ENCODE data around the gene MAGEF1.

The MAGEF1 gene

DNA sequence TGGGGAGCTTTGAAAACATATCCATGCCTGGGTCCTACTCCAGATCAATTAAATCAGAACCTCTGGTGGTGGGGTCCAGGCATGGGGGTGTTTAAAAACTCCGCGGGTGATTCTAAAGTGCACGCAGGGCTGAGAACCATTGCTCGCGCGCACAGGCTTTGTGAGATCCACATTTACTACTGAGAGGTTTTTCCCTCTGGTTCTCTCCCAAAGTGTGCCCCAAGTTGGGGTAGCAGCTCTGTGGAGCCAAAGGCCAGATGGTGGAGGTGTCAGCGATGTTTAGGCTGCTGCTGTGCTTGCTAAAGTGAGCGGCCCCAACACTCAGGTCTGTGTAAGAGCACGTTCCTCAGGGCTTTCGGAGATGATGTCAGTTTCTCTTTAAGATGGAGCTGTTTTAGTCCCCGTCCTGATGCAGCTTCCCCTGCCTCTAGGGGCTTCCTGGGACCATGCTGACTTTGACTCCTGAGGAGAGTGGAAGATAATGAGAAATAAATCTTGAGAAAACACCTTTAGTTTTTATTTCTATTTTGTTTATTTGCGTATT, 13.4 kb upstream of the MAGEF1 start:
- H4K20me1 ChIP-seq (ENCODE audit: low read depth, low read length) = no peaks in the 10 kb centered on the region
- no peaks in the 10 kb centered on the region for H3K79me2 ChIP-seq (ENCODE audit: insufficient read depth, low read length)
- TF ChIP-seq CTCF (IDR thresholded peaks at IDR 0.05; ENCODE audit: insufficient read depth, low read length, poor library complexity, severe bottlenecking) = no peak
- TF ChIP-seq EZH2phosphoT487 (conservative IDR thresholded peaks at IDR 0.05; ENCODE audit: low read length) = no peak
- H3K9ac ChIP-seq (ENCODE audit: low read length) = no peak overlapping the region
- no peak overlapping the region for H3K27ac ChIP-seq (ENCODE audit: low read depth, low read length)
- no peaks in the 10 kb centered on the region for H3K9me2 ChIP-seq (replicated peaks; ENCODE audit: insufficient read depth, low read length)
- H2AFZ ChIP-seq (ENCODE audit: low read depth, low read length, severe bottlenecking) = no peak overlapping the region
- no peaks in the 10 kb centered on the region for H3K36me3 ChIP-seq (ENCODE audit: low read length)
- no peaks in the 10 kb centered on the region for H3K27me3 ChIP-seq (ENCODE audit: low read length)
- no peaks in the 10 kb centered on the region for H3K9me3 ChIP-seq (ENCODE audit: insufficient read depth, low read length)
- no peak overlapping the region for H3K4me2 ChIP-seq (ENCODE audit: low read depth, low read length, poor library complexity, severe bottlenecking)
- H3F3A ChIP-seq (ENCODE audit: insufficient read depth) = no peaks in the 10 kb centered on the region
- no peak overlapping the region for H3K4me3 ChIP-seq (ENCODE audit: insufficient read depth, low read length, poor library complexity, severe bottlenecking)

DNA sequence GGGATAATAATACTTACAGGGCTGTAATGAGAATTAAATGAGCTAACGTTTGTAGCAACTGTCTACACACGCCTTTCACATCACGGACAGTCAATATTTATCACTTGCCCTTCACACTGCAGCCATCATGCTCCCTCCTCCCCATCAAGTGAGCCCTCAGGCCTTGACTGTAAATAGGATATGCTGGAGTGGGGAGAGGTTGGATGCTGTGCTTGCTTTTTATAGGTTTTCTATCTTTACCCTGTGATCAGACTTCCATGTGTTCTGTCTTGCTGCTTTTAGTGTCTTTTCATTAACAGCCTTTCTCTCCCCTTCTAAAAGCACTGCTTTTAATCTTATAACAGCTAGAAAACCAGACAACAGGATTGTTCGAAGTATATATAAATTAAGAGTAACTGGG, 12.8 kb upstream of the MAGEF1 start:
- Histone ChIP-seq H2AFZ (ENCODE audit: low read depth, low read length, severe bottlenecking) (no peak overlapping the region), H3K4me3 (ENCODE audit: insufficient read depth, low read length, poor library complexity, severe bottlenecking) (no peak overlapping the region), H4K20me1 (ENCODE audit: low read depth, low read length) (no peaks in the 10 kb centered on the region), H3K27me3 (ENCODE audit: low read length) (no peaks in the 10 kb centered on the region), H3K9ac (ENCODE audit: low read length) (no peak overlapping the region), H3K4me2 (ENCODE audit: low read depth, low read length, poor library complexity, severe bottlenecking) (no peak overlapping the region), H3K9me2 (replicated peaks; ENCODE audit: insufficient read depth, low read length) (no peaks in the 10 kb centered on the region), H3K9me3 (ENCODE audit: insufficient read depth, low read length) (no peaks in the 10 kb centered on the region), H3K79me2 (ENCODE audit: insufficient read depth, low read length) (no peaks in the 10 kb centered on the region), H3F3A (ENCODE audit: insufficient read depth) (no peaks in the 10 kb centered on the region), H3K27ac (ENCODE audit: low read depth, low read length) (no peak overlapping the region), H3K36me3 (ENCODE audit: low read length) (no peaks in the 10 kb centered on the region)
- TF ChIP-seq CTCF (IDR thresholded peaks at IDR 0.05; ENCODE audit: insufficient read depth, low read length, poor library complexity, severe bottlenecking) (no peak), EZH2phosphoT487 (conservative IDR thresholded peaks at IDR 0.05; ENCODE audit: low read length) (no peak)

GRCh38 chr3:184719709-184720108, 7.8 kb upstream of the MAGEF1 start:
- H4K20me1 ChIP-seq (ENCODE audit: low read depth, low read length) = no peaks in the 10 kb centered on the region
- H3K4me3 ChIP-seq (ENCODE audit: insufficient read depth, low read length, poor library complexity, severe bottlenecking) = no peak overlapping the region
- no peak for TF ChIP-seq CTCF (IDR thresholded peaks at IDR 0.05; ENCODE audit: insufficient read depth, low read length, poor library complexity, severe bottlenecking)
- TF ChIP-seq EZH2phosphoT487 (conservative IDR thresholded peaks at IDR 0.05; ENCODE audit: low read length) = no peak
- no peak overlapping the region for H3K4me2 ChIP-seq (ENCODE audit: low read depth, low read length, poor library complexity, severe bottlenecking)
- H3K79me2 ChIP-seq (ENCODE audit: insufficient read depth, low read length) = no peaks in the 10 kb centered on the region
- H3K9me2 ChIP-seq (replicated peaks; ENCODE audit: insufficient read depth, low read length) = no peaks in the 10 kb centered on the region
- H3K27me3 ChIP-seq (ENCODE audit: low read length) = no peaks in the 10 kb centered on the region
- no peaks in the 10 kb centered on the region for H3K9me3 ChIP-seq (ENCODE audit: insufficient read depth, low read length)
- no peaks in the 10 kb centered on the region for H3F3A ChIP-seq (ENCODE audit: insufficient read depth)
- no peaks in the 10 kb centered on the region for H3K36me3 ChIP-seq (ENCODE audit: low read length)
- H2AFZ ChIP-seq (ENCODE audit: low read depth, low read length, severe bottlenecking) = no peak overlapping the region
- H3K9ac ChIP-seq (ENCODE audit: low read length) = no peak overlapping the region
- no peak overlapping the region for H3K27ac ChIP-seq (ENCODE audit: low read depth, low read length)
